GM20431 (cell line): ENCODE measurements around the gene TSFM.

Experiments used
- in situ Hi-C: fragments of 300-500 bp; cut with MseI, MboI; formaldehyde crosslinking; loops from one replicate; pipeline ENCODE4 v1.15.0; 2020; ENCODE audit warnings: low sequenced_read_pairs; ENCODE audit not compliant: unreplicated experiment

Gene TSFM

GRCh38 chr12:57845478-57846284 is 63.1 kb downstream of the TSFM start:
- in situ Hi-C loops: no loop called here

- in situ Hi-C loops: no loop called here
Measured at GRCh38 chr12:57846285-57846576, 63.6 kb downstream of the TSFM start.

DNA sequence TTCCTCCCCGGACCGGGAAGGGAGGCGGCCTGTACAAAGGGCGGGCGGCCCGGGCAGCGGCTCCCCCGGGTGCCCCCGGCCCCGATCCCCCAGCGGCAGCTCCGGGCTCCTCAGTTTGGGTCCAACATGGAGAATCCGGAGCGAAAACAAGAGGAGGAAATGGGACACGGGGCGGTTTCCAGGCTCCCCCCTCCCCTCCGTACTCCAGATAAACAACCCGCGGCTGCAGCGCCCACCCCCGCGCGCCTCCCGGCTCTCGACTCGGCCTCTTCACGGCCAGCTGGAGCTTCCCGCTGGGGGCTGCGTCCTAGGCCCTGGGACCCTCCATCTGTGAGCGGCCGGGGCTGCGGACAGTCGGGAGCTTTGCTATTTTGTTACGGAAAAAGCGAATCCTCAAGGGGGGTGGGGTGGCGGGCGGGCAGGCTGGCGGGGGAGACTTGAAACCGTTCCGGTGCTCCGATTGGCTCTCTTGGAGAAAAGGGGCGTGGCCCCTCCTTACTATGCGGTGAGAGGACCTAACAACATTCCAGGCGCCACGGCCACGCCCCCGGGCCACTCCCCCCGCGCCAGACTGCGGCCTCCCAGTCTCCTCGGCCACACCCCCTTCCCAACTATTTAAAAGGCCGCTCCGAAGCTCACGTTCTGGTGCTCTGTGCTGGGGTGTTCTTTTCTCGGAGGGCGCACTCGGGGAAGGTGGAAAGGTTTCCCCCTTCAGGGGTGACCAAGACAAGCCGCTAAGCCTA is 64.2 kb downstream of the TSFM start, which contains the start of gene CTDSP2:
Gene CTDSP2, minus strand, starts transcription at position 153 of the 743 bp plus-strand sequence. CDS start 294 bp downstream, outside the sequence.
- in situ Hi-C loops: no loop called here
